H9 (cell line): ENCODE results near the gene ARRB1. TPM values are rescaled to one million over a fixed set of nuclear protein-coding genes. Genes with fewer than 3 reads are reported as not detected.

Experiments
- DNase-seq: peaks from one replicate; pipeline ENCODE4 v3.0.0-alpha.2; 2017
- H2AFZ ChIP-seq: one replicate; pipeline ENCODE4 v1.6.1; 2013; ENCODE audit warnings: mild to moderate bottlenecking, low read length, control low read depth, moderate library complexity
- H2AK5ac ChIP-seq: 2 replicates; pipeline ENCODE4 v1.6.1; 2013; ENCODE audit warnings: low read length, control low read depth, mixed read lengths; ENCODE audit not compliant: insufficient read length
- H2BK120ac ChIP-seq: one replicate; pipeline ENCODE4 v1.6.1; 2013; ENCODE audit warnings: low read depth, mild to moderate bottlenecking, low read length, control low read depth, inconsistent platforms; ENCODE audit not compliant: poor library complexity, severe bottlenecking
- H2BK12ac ChIP-seq: 2 replicates; pipeline ENCODE4 v1.6.1; 2013; ENCODE audit warnings: low read length, control low read depth, mixed read lengths, low read depth; ENCODE audit not compliant: insufficient read length
- H2BK15ac ChIP-seq: 2 replicates; pipeline ENCODE4 v1.6.1; 2013; ENCODE audit warnings: low read depth, low read length, control low read depth
- H2BK20ac ChIP-seq: one replicate; pipeline ENCODE4 v1.6.1; 2013; ENCODE audit warnings: low read depth, mild to moderate bottlenecking, low read length, control low read depth, inconsistent platforms; ENCODE audit not compliant: poor library complexity, severe bottlenecking
- H2BK5ac ChIP-seq: 2 replicates; pipeline ENCODE4 v1.6.1; 2013; ENCODE audit warnings: low read length, control low read depth, mixed read lengths; ENCODE audit not compliant: insufficient read length
- H3K14ac ChIP-seq: 2 replicates; pipeline ENCODE4 v1.6.1; 2013; ENCODE audit warnings: low read length, control low read depth; ENCODE audit not compliant: insufficient read depth
- H3K18ac ChIP-seq: 2 replicates; pipeline ENCODE4 v1.6.1; 2013; ENCODE audit warnings: low read depth, mild to moderate bottlenecking, mixed read lengths, low read length, control low read depth; ENCODE audit not compliant: insufficient read length
- H3K23ac ChIP-seq: 2 replicates; pipeline ENCODE4 v1.6.1; 2013; ENCODE audit warnings: low read length, control low read depth, mixed read lengths, low read depth; ENCODE audit not compliant: insufficient read length
- H3K23me2 ChIP-seq: 2 replicates; pipeline ENCODE4 v1.6.1; 2013; ENCODE audit warnings: low read depth, mild to moderate bottlenecking, mixed read lengths, low read length, control low read depth; ENCODE audit not compliant: insufficient read length, poor library complexity, severe bottlenecking
- H3K27ac ChIP-seq: 2 replicates; pipeline ENCODE4 v1.5.1; 2013; ENCODE audit warnings: low read length, control low read depth, mixed read lengths, low read depth; ENCODE audit not compliant: insufficient read length
- H3K27me3 ChIP-seq: 2 replicates; pipeline ENCODE4 v1.6.1; 2013; ENCODE audit warnings: low read length, control low read depth, inconsistent platforms; ENCODE audit not compliant: insufficient read depth
- H3K4ac ChIP-seq: 2 replicates; pipeline ENCODE4 v1.6.1; 2013; ENCODE audit warnings: low read depth, mild to moderate bottlenecking, control low read depth, inconsistent platforms, low read length, moderate library complexity
- H3K4me1 ChIP-seq: 2 replicates; pipeline ENCODE4 v1.6.1; 2013; ENCODE audit warnings: low read length, control low read depth, inconsistent platforms; ENCODE audit not compliant: insufficient read depth
- H3K4me2 ChIP-seq: 2 replicates; pipeline ENCODE4 v1.6.1; 2013; ENCODE audit warnings: low read length, control low read depth, mixed read lengths; ENCODE audit not compliant: insufficient read length, insufficient read depth
- H3K56ac ChIP-seq: 2 replicates; pipeline ENCODE4 v1.6.1; 2013; ENCODE audit warnings: low read depth, mild to moderate bottlenecking, mixed read lengths, low read length, control low read depth; ENCODE audit not compliant: insufficient read length
- H3K79me1 ChIP-seq: 2 replicates; pipeline ENCODE4 v1.6.1; 2013; ENCODE audit warnings: low read depth, mild to moderate bottlenecking, moderate library complexity, low read length, control low read depth, inconsistent platforms; ENCODE audit not compliant: insufficient read depth, poor library complexity, severe bottlenecking
- H3K79me2 ChIP-seq: 2 replicates; pipeline ENCODE4 v1.6.1; 2013; ENCODE audit warnings: low read length, control low read depth, inconsistent platforms; ENCODE audit not compliant: insufficient read depth
- H3K9ac ChIP-seq: 2 replicates; pipeline ENCODE4 v1.6.1; 2013; ENCODE audit warnings: low read length, control low read depth, mixed read lengths; ENCODE audit not compliant: insufficient read length; ENCODE audit errors: extremely low read depth
- H3K9me3 ChIP-seq: one replicate; pipeline ENCODE4 v1.6.1; 2013; ENCODE audit warnings: low read depth, low read length, inconsistent platforms; ENCODE audit not compliant: control insufficient read depth
- H3T11ph ChIP-seq: one replicate; pipeline ENCODE4 v1.6.1; 2013; ENCODE audit warnings: mild to moderate bottlenecking, low read length, control low read depth, inconsistent platforms
- H4K20me1 ChIP-seq: one replicate; pipeline ENCODE4 v1.6.1; 2013; ENCODE audit not compliant: control insufficient read depth, insufficient read length, insufficient read depth
- H4K5ac ChIP-seq: 2 replicates; pipeline ENCODE4 v1.6.1; 2013; ENCODE audit warnings: low read depth, mild to moderate bottlenecking, mixed read lengths, low read length, control low read depth; ENCODE audit not compliant: insufficient read length
- H4K8ac ChIP-seq: replicated peaks from 2 replicates; pipeline ENCODE4 v1.6.1; 2013; ENCODE audit warnings: low read length, control low read depth, mixed read lengths, low read depth; ENCODE audit not compliant: insufficient read length
- H4K91ac ChIP-seq: 2 replicates; pipeline ENCODE4 v1.6.1; 2013; ENCODE audit warnings: low read depth, mild to moderate bottlenecking, moderate library complexity, mixed read lengths, low read length, control low read depth; ENCODE audit not compliant: insufficient read length
- H3K27ac Mint-ChIP-seq, 3 experiments: 2 replicates in 2 of 3; 3 replicates in 1 of 3; pipeline ENCODE4 v1.8.0; 2020 to 2021; ENCODE audit warnings: mixed read lengths in 3 of 3, mild to moderate bottlenecking in 1 of 3, moderate library complexity in 1 of 3
- H3K27me3 Mint-ChIP-seq: 2 replicates; pipeline ENCODE4 v1.8.0; 2021; ENCODE audit warnings: low read depth, mild to moderate bottlenecking, moderate library complexity, mixed read lengths
- H3K36me3 Mint-ChIP-seq, 3 experiments: 2 replicates in 2 of 3; 3 replicates in 1 of 3; pipeline ENCODE4 v1.8.0; 2020 to 2021; ENCODE audit warnings: low read depth in 3 of 3, mixed read lengths in 3 of 3; ENCODE audit not compliant: insufficient read depth in 1 of 3
- H3K4me1 Mint-ChIP-seq, 2 experiments: 2 replicates each; pipeline ENCODE4 v1.8.0; 2020; ENCODE audit warnings: mixed read lengths in 2 of 2
- H3K4me3 Mint-ChIP-seq, 2 experiments: 2 replicates in 1 of 2; 3 replicates in 1 of 2; pipeline ENCODE4 v1.8.0; 2020 to 2021; ENCODE audit warnings: mild to moderate bottlenecking in 2 of 2, mixed read lengths in 2 of 2, moderate library complexity in 1 of 2
- H3K9me3 Mint-ChIP-seq, 2 experiments: 2 replicates in 1 of 2; 3 replicates in 1 of 2; pipeline ENCODE4 v1.8.0; 2020; ENCODE audit warnings: mild to moderate bottlenecking in 2 of 2, mixed read lengths in 2 of 2, moderate library complexity in 1 of 2
- CTCF ChIP-seq: fragments of 200-600 bp; sonication (generic); conservative IDR thresholded peaks from 3 replicates; pipeline ENCODE4 v1.8.0; 2021; ENCODE audit warnings: antibody characterized with exemption, mild to moderate bottlenecking
- WGBS: extraction: QIAGEN DNeasy Blood & Tissue Kit; methylation state at CpG from one replicate; pipeline ENCODE4 v1.1.7; 2013; ENCODE audit warnings: missing lambda C conversion rate, low lambda C conversion rate, mixed read lengths; ENCODE audit not compliant: insufficient read length; ENCODE audit errors: extremely low coverage; 5-methylcytosine and 5-hydroxymethylcytosine counted together
- total RNA-seq: library from RNA; stranded (reverse); gene quantifications from 2 replicates; pipeline ENCODE4 v1.2.1, GENCODE V29; 2021

Gene ARRB1
- total RNA-seq, 1 experiment from 2014 or later: 20.6 TPM

DNA sequence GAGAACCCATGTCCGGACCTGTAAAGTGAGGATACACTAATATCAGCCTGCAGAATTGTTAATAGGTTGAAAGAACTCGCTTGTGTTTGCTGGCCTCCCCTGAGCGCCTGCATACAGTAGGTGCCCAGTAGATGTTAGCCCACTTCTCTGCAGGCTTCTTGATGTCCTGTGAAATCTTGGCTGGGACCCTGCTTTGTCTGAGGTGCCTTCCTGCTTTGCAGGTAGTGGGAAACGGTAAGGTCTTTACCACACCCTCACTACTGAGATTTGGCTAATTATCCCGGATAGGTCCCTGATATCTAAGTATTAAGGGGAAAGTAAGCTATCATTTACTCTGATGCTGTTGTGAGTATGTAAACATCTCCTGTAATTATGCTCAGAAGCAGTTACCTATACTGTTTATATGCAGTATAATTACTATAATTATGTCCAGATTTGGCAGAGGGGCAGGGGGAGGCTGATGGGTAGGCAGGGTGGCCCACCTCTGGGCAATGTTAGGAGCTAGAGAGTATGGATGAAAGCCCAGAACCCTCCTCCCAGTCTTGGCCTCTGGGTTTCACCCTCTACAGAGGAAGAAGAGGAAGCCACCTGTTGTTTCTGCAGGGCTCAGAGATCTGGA lies 1.2 kb upstream of the ARRB1 start:
- H3K4me1 ChIP-seq: peaks cover 11% of the 10 kb centered on the region
- H3K4ac ChIP-seq: no peak overlapping the region
- H3K56ac ChIP-seq: no peak overlapping the region
- no peak overlapping the region for H3K27ac ChIP-seq
- peak overlapping the region; percentile 87 for H3K4me2 ChIP-seq
- Mint-ChIP-seq H3K4me3 (peak overlapping the region; percentile 72 to 87; a peak in 4 of 5 replicates), H3K4me1 (peaks cover 35 to 39% of the 10 kb centered on the region in 2 experiments), H3K9me3 (no peaks in the 10 kb centered on the region; a peak in 1 of 5 replicates), H3K36me3 (no peaks in the 10 kb centered on the region), H3K27ac (no peak overlapping the region), H3K27me3 (peaks cover 12% of the 10 kb centered on the region)
- DNase-seq: no peak
- no peak overlapping the region for H3K18ac ChIP-seq
- no peaks in the 10 kb centered on the region for H4K20me1 ChIP-seq
- H2BK5ac ChIP-seq: no peak overlapping the region
- no peak overlapping the region for H2AK5ac ChIP-seq
- WGBS: no CpG with 5 or more reads among the region's 5 CpGs
- no peak overlapping the region for H3T11ph ChIP-seq
- H3K14ac ChIP-seq: no peak overlapping the region
- H4K8ac ChIP-seq: no peak overlapping the region
- H2AFZ ChIP-seq: no peak overlapping the region
- peaks cover 10% of the 10 kb centered on the region for H3K23me2 ChIP-seq
- no peak overlapping the region for H2BK15ac ChIP-seq
- H4K5ac ChIP-seq: no peak overlapping the region
- no peaks in the 10 kb centered on the region; the same call in 1 of the 2 replicates for H3K79me2 ChIP-seq
- no peak overlapping the region for H3K23ac ChIP-seq
- no peak overlapping the region for H2BK120ac ChIP-seq
- no peak overlapping the region for H2BK12ac ChIP-seq
- H4K91ac ChIP-seq: no peak overlapping the region
- H3K9ac ChIP-seq: no peak overlapping the region
- peaks cover 2% of the 10 kb centered on the region; the same call in 1 of the 2 replicates for H3K27me3 ChIP-seq
- H3K9me3 ChIP-seq: no peaks in the 10 kb centered on the region
- H3K79me1 ChIP-seq: no peaks in the 10 kb centered on the region
- TF ChIP-seq CTCF: no peak; the same call in 2 of the 3 replicates
- H2BK20ac ChIP-seq: no peak overlapping the region
